Fibroblast of skin of left biceps (primary cell): ENCODE results near the gene ELMO1.

ENCODE experiments used
- DNase-seq, 2 experiments: peaks; one replicate each; pipeline ENCODE4 v3.0.0-alpha.2; 2013; ENCODE audit warnings: low read depth in 2 of 2

ELMO1 gene

DNA sequence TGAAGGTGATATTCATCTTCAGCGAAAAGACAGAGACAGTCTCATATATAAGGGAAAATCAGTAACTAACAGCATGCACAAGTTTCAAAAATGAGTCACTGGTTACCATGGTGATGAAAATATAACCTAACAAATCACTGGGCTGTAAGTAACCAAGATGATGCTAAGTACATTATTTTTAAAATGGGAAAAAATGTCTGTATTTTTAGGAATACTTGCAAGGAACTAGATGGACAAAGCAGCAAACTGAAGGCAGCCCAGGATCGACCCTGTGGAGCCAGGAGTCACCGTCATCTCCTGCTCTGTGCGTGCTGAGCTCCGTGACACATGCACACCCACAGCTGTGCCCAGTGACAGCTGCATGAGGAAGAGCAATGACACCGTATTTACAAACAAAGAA is 137.3 kb downstream of the ELMO1 start:
- no peak for DNase-seq

DNA sequence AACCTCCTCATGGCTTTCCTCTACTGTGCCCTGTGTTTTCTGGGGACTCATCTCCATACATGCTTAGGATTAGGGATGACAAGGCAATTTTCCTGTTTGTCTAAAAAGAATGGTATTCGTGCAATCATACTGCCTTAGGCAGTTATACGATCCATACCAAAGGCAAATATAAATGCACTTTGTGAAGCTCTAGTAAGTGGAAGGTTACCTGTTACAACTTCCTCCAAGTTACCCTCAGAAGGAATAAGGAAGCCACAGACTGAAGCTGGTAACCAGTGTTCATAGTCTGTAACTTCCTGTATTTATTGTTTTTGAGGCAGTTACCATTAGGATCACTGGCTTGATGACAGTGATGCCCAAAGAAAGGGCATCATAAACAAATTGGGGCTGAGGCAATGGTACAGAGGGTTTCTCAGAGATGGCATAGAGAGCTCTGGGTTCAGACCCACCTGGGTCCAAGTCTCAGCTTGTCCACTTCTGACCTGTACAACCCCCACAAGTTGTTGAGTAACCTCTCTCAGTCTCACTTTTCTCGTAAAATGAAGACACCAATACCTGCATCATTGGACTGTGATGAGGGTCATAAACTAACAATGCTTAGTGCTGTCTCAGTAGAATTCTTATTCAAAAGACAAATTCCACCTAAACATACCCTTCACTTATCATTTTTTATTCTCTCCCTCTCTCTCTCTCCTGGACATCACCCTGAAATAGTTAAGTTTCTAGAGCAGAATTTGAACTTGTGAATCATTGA is 138.2 kb downstream of the ELMO1 start:
- DNase-seq: no peak

DNA sequence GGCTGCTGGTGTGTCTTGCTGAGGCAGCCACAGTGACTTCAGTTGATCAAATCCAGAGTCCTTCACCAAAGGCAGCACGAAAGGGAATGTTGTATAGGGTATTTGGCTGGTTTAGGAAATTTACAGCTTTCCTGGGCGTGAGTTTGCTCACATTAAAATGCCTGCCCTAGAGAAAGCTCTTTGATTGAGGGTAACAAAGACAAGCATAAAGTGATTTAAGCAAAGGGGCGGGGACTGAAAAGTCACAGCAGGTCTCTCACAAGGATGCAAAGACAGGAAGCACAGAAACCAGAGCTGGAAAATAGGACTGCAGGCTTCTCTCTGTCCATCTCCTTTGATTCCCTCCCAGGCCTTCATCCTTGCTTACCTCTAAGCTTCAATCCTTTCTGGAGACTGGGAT is 139.2 kb downstream of the ELMO1 start:
- no peak for DNase-seq

DNA sequence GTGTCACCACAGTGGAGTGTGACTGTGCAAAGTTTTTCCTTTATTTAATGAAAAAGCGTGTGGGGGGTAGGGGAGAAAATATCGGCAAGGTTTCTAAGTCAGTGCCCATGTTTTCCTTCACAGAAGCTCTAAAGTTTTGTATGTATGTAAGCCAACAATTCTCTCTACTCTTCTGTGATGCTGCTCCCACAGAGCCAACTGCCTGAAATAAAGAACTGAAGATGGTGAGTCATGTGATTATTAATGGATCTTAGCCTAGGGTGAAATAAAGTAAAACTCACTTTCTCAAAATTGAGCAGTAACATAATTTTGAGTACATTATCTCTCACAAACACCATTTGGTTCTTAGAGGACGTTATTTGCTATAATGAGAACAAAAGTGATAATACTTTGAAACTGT is 143.7 kb downstream of the ELMO1 start:
- no peak for DNase-seq

DNA sequence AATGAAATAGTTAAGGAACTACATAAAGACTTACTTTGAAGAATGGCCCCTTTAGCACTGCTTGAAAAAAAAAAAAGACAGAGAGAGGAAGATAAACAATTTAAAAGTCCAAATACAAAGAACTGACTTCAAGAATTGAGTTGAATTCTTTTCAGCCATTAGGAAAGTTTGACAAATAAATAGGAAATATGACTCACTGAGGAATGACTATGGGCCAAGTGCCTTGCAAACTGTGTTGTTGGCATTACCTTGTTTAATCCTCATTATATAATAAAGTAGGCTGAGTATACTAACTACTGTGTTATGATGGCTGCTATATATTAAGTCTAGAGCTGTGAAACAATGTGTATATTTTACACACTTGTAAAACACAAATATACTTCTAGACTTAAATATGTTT is 151.1 kb downstream of the ELMO1 start:
- no peak for DNase-seq

DNA sequence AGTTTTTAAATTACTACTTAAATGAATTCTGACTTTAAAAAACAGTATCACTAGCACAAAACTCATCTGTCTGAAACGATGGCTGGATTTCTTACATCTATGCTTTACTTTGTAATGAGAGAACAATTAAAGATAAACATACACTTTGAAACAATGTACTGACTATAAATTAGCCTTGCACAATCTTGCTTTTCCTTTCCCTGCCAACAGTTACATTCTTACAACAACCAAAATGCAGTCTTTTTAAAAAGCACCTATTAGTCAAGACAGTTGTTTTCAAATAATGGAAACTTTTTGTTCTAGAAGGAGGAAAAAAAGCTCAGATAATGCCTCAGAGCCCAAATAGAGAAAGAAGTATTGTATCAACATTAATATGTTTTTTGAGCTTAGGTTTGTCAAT is 153.3 kb downstream of the ELMO1 start:
- DNase-seq: no peak

DNA sequence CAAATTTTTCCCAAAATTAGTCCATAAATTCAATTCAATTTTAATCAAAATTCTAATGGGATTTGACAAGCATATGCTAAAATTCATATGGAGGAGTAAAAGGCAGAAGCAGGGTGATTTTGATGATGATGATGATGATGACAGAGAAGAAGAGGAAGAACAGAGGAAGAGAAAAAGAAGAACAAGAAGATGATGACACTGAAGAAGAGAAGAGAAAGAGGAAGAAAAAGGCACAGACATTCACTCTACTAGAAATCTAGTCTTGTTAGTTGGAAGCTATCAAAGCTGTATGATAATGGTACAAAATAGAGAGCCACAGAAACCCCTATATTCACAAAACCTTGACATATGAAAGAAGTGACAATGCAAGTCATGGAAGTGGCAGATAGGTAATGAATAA is 157.9 kb downstream of the ELMO1 start:
- no peak for DNase-seq

DNA sequence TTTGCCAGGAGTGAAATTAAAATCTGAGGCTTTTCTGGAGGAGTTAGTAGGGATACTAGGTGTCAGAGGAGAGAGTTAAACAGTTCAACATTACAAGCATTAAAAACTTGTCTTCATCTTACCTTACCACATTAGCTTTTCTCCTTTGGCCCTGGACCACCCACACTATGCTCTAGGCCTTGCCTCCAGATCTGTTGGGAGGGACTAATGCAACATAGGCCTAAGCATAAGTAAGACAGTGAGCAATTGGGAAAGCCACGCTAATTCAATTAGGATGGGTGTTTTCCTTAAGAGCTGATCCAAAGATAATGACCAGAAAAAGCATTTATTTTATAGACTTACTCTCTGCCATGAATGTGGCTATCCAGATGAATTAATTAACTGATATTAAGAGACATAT is 158.9 kb downstream of the ELMO1 start:
- DNase-seq: no peak

DNA sequence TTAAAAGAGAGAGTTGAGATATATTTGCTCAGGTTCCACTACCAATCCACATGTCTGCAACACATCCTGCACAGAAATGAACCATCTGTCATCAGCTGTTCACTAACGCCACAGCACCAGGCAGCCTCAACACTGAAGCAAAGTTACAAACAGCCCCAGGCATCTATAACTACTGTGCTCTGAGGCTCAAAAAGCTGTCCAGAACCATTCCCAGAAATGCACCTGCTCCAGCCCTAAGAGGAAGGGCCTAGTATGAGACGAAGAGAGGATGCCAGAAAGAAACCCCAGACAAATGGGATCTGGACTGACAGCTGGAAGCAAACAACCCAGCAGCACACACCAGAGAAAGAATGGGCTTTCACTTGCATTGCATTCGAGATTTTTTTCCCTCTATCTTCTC is 159.3 kb downstream of the ELMO1 start:
- no peak for DNase-seq

DNA sequence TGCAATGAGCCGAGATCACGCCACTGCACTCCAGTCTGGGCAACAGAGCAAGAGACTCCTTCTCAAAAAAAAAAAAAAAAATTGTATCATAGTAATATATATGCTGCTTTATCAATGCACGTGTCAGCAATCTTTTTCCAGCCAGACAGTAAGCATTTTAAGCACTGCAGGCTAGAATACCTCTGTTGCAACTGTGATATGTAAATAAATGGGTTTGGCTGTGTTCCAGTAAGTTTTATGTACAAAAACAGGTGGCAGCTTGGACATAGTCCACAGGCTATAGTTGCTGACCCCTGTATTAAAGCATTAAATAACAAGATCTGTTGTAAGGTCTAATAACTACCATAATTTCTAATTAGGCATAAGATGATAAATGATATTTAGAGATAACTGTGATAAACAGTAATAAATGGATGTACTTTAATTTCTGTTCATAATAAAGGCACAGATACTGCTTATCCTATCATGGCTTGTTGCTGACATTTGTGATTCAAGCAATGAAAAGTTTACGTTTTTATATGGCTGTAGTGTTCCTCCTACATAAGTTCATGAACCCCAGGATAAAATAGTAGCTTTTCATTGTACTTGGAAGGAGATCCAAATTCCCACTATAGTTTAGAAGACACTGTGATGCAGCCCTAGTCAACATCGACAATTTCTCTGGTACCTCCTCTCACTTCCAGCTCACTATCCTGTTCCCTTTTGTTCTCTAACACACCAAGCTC is 161.4 kb downstream of the ELMO1 start:
- no peak for DNase-seq

DNA sequence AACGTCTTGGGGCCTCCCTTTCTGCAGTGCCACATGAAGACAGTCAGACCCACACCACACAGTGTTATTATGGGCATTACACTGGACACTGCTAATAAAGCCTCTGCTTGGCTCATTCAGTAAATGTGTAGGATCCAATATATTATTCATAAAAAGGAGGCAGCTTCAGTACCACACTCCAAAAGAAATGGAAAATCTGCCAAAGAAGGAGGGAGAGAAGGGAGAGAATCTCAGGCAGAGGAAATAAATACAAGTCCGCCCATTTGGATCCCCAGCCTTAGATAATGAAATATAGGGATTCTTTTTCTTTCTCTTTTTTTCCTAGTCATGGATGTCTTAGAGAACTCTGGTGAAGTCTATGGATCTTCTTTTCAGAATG is 162.2 kb downstream of the ELMO1 start:
- no peak for DNase-seq

DNA sequence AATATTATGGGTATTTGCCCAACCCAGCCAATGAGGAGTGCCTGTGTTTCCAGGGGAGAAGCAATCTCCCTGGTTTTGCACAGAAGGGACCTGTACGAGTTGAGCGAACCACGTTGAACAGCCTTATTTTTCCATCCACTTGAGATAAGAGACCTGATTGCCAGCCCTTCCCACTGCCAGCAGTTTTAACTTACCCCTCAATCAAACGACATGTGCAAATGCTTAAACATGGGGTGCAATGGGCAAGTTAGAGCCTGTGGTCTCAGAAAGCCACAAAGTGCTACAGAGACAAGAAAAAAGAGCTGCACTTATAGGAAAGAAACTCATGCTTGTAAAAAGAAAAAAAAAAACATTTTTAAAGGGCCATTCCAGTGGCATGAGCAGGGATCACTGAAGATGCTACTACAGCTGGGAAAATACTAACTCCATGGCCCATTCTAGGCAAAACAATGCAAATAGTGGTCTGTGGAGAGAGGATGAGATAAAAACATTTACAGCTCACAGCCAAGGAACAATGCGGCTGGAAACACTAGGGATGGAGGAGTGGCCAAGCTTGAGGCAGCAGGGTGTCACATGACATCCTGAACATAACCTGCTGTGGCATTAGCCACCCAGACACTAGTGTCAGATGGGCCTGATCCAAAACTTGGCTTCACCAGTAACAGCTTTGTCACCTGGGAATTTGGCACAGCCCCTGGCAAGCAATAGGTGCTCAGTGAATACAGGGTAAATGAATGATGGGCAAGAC is 162.8 kb downstream of the ELMO1 start:
- no peak for DNase-seq

DNA sequence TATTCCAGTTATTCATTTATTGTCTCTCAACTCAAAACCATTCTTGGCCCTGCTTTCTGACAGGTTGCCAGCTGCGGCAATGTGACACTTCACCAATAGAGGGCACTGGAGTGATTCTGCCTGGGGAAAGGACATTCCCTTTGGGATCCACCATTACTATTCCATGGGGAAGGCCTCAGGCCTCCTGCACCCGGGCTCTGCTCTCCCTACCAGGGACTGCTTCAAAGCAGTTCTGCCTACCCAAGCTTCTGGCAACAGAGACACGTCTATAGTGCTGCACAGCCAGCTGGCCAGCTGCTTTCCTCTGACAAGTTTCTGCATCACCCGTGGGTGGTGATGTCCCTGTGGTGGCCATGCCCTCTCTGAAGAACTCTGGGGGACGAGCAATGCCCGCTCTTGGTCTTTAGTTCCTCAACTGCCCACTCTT is 163.8 kb downstream of the ELMO1 start:
- DNase-seq: no peak

DNA sequence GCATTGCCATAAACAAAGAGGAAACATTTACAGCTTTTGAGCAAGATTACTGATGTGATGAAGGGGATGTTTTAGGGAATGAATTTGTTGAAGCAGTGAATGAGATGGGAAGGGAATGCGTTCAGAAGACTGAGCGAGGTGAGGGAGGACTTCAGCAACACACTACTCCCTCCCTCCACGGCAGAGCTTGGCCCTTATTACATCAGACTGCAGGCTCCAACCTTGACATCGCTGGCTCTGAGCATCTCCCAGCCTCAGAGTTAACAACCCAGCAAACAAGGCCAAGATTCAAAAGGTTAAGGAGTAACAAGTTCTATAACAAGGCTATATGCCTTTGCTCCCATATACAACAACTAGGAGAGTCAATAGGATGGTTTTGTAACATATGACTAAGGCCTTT is 164.4 kb downstream of the ELMO1 start:
- DNase-seq: no peak

DNA sequence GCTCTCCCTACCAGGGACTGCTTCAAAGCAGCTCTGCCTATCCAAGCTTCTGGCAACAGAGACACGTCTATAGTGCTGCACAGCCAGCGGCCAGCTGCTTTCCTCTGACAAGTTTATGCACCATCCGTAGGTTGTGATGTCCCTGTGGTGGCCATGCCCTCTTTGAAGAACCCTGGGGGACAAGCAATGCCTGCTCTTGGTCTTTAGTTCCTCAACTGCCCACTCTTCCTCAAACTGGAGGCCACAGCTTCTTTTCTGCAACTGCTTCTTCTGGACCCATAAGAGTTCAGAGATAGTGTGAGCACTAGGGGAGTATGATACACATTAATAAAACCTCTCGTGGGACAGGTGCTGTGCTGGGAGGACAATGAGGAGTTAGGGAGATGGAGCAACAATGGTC is 164.9 kb downstream of the ELMO1 start:
- DNase-seq: no peak

DNA sequence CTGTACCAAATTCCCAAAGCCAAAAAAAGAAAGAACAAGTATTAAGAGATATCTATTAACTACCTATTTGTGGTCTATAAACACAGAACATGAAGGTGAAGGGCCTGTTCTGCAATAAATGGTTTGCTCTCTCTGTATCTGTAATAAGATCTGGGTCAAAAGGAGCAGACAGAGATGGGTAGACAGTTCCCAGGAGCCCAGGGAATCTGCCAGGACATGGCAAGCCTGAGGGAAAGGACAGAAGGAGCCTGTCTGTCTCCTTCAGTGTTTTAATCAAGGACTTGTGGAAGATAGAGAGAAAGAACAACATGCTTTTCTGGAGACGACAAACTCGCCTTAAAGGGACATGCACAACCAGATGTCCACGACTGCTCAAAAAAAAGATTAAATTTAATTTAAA is 165.7 kb downstream of the ELMO1 start:
- no peak for DNase-seq

DNA sequence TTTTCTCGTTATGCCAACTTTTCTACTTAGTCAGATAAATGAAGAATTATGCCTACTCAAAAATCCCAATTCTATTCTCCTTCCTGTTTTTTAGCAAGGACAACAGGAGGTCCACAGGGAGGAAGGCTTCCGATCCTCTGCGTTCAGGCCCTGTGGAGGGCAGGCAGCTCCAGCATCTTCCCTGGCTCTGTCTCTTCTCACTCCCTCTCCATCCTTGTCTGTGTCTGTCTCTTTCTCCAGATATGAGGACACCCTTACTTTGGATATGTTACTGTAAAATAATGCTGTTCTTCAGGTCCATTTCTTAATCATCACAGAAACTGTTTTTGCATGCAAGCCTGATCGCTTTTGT is 166.6 kb downstream of the ELMO1 start:
- DNase-seq: no peak

DNA sequence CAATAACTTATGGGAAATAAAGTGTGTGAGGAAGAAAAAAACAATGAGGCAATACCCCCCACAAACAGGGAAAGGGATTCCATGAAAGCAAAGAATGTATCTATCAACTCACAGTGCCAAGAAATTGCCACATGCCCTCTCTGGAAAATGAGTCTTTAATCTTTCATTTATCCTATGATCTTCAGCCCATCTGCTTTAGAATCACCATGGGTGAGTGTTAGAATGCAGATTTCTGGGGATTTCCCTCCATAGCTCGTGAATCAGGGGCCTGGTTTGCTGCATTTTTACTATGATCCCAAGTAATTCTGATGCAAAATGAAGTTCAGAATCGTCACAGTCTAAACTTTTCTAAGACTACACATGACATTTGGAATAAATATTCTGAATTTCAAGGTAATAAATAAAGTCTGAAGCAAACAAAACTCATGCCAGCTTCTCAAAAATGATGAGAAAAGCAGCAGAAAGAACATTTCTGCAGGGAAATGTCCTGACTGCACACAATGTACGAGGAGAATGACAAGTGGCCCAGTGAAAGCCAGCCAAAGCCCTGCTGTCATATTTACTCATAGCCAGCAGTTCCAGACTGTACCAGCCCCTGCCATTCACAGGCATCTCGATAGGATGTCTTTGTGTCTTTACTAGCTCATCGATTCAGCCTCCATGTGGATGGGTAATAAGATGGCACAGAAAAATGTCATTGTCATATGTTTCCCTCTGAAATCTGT is 167.1 kb downstream of the ELMO1 start:
- no peak for DNase-seq

DNA sequence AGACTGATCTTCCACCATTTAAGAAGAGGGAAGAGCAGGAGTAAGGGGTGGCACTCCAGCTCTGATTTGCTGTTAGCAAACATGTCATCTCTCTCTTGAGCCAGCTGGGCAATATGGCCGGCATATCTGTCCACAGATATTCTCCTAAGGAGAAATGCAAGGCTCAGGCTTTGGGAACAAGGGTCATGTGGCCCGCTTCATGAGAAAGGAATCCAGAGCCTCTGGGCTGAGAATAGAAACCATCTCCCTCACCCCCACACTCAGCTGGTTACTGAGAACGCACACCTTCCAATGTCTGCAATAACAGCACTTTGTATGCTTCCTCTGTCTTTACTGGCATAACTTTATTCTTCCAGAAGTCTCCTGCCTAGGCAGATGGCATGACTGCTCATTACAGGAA is 171.2 kb downstream of the ELMO1 start:
- DNase-seq: no peak

DNA sequence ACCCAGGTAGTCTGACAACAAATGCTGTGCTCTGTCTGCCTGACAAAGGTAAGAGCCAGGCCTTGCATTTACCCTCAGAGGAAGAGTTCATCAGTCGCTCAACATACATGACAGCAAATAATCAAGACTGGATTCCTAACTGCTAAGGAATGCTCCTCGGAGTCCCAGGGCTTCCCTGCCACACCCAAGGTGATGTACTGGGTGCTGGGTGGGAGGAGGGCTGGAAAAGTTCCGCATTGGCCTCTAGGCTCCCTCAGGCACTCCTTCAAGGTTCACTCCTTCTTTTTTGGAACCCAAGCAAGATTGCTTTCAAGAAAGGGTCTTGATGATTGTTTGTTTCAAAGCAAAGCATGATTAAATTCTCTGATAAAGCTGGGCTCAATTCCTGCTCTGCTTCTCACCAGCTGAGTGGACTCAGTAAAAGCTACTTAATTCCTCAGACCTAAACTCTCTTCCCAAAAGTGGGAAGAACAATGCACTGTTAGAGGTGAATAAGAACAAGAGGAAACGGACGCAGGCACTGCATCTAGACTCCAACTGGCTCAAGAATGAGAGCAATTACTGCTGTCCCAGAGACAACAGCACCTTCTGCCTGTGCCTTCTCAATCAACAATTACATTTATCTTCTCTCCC is 173.5 kb downstream of the ELMO1 start:
- DNase-seq: no peak

DNA sequence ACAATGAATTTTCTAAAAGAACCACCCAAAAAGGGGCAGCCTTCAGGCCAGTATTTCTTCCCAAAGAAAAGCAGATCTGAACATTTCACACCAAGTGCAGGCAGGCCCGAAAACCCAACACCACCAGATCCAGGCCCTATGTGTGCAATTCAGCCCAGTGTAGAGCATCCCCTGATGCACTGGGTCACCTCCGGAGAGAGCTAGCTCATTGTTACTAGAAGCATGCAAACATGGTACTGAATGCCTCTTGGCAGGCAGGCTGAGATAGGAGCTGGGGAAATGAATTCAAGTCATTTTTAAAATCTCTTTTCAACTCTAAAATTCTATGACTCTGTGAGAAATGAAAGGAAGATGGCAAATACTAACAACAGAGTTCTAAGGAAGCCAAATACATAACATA is 174.8 kb downstream of the ELMO1 start:
- DNase-seq: no peak
